Right hindlimb (tissue), 1 donor: Measurements from ENCODE around the gene TPPP3.

Experiments
- DNase-seq: peaks from one replicate; pipeline ENCODE4 v3.0.0-alpha.2; 2018

Gene TPPP3

DNA sequence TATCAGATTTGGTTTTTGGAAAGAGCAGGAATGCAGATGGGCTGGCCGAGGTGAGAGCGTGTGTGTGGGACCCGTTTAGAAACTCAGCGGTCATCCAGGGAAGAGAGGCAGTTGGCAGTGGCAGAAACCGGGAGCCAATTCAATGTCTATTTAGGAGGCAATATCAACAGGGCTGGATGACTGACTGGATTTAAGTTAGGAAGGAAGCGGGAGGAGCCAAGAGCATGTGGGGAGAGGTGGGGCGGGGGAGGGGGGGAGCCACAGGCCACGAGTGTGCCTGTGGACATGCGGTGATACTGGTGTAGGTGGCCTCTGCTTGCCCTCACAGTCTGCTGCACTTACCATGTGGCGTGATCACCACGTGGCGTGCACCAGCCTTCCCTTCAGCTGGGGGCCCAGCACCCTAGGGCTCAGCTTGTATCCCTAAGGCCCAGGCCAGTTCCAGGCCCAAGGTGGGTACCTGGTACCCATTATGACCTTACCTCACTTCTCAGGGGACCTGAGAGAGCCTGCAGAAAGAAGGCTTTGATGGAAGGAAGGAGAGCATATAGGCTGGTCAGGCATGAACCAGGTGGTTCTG, 10.8 kb upstream of the TPPP3 start:
- no peak for DNase-seq

DNA sequence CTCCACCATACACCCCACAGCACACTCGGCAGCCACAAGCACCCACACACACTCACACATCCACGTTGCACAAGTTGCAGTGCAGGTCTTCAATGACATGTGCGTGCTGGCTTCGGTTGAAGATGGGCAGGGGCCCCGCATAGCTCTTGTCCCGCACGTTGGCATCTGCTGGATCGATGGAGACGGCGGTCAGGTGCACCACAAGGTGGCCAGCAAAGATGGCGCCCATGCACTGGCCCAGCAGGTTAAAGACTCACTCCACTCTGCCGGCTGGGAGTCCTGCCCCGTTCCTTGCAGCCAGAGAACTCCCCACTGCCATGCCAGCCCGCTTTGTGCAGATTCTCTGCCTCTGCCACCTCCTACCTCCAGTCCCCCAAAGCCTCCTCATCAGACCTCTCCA, 7.6 kb upstream of the TPPP3 start:
- DNase-seq: no peak

DNA sequence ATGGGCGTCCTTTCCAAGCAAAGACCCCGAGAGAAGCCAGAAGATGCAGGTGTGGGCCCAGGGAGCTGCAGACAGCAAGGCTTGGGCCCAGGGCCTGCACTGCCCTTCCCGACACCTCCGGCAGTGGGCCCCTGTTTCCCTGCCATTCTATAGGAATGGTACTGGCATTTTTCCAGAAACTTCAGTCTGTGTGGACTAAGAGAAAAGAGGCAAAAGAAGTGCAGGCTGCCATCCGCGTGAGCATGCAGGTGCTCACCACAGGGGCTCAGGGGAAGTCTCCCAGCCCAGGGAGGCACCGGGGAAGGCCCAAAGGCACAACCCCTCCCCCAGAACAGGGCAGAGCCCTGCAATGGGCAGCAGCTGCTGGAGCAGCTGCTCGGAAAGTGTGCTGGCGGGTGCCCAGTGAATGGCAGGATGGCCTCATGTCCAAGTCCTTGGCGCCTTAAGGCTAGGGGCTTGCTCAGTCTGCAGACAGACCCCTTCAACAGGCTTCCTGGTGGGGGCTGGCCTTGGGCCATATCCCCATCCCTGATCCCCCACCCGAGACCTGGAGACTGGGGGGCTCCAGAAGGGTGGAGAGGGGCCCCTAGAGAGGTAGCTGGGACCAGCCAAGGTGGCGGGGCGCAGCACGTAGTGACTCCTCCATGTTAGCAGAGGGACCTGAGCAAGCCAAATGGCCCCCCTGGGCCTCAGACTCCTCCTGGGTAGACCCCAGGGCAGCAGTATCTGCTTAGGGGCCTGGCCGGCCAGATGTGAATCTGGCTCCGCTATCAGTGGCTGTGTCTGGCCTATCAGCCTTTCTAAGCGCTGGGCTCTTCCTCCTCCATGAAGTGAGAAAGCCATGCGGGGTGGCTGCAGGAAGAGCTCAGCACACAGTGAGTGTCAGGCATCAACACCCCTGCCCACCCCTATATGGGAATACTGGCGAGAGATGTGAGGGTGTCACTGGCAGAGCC, 6.7 kb upstream of the TPPP3 start:
- peak; percentile 84 for DNase-seq

DNA sequence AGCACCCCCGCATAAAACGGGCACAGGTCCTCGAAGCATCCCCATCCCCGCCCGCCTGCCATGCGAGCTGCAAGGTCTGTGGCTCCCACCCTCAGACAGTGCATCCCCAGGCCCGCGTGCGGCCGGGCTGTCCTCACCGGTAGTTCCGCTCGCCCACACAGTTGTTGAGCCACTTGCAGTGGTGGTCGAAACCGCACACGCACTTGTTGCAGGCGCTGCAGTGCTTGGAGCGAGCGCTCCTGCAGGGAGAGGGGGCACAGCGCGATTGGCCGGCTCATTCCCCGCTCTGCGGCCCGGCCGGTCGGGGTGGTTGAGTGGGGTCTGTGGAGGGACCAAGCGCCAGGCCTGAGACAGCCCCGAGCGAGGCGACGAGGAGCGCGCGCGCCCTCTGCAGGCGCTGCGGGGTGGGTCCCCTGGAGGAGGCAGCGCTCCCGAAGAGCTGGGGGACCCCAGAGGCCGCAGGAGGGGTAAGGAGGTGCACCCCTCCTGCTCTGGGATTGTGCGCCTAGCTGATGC, 6.0 kb upstream of the TPPP3 start:
- peak; percentile 65 for DNase-seq

DNA sequence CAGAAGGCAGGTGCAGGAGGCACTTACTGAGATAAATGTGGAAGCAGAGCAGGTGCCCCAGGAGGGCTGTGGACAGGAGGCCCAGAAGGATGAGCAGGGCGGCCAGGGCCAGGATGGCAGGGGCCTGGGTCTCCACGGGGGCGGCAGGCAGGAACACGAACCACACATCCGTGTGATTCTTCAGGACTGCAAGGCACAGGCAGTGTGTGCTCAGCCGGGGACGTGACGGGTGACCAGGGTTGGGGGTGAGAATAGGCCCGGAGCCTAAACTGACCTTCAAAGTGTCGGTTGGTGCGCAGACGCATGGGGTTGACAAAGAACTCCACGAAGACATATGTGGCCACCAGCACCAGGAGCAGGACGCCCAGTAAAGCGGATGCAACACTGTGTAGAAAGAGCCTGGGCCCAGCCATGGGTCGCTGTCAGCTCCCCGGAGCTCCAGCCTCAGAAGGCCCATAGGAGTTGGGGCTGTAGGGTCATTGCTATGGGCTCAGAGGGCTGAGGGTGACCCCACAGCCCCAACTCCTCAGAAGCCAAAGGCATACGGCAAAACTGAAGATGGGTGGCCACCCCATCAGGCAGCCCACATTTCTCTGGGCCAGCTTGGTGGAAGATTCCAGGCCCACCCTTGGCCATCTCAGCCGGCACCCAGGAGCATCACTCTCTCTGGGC, 5.4 kb upstream of the TPPP3 start:
- DNase-seq: no peak

DNA sequence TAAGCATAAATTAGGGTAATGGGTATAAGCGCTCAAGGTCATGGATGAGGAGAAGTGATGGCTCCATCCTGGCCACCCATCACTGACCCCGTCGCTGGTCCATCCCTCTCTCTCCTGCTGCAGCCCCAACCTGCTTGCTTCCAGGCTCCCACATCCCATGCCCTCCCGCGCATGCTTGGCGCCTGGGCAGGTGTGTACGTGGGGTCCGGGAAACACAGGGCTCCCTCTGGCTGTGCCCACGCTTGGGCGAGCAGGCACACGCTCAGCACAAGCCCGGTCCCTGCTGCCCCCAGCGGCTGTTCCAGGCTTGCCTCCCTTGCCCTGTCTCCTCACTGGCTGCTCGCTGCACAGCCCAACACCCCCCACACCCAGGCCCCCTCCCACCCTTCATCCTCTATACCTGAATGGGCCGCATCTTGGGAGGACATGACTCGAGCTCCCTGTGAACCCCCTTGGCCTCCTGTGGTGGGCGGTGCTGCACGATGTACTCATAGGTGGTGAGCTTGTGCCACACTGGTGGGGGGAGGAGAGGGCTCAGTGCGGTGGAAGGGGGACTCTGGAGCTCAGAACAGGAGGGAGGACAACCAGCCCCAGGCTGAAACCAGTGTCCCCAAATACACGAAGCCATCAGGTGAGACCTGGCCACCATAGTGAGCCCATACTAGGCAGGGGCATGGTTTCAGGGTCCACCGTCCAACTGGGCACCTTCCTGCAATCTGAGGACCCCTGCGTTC, 4.7 kb upstream of the TPPP3 start:
- no peak for DNase-seq

DNA sequence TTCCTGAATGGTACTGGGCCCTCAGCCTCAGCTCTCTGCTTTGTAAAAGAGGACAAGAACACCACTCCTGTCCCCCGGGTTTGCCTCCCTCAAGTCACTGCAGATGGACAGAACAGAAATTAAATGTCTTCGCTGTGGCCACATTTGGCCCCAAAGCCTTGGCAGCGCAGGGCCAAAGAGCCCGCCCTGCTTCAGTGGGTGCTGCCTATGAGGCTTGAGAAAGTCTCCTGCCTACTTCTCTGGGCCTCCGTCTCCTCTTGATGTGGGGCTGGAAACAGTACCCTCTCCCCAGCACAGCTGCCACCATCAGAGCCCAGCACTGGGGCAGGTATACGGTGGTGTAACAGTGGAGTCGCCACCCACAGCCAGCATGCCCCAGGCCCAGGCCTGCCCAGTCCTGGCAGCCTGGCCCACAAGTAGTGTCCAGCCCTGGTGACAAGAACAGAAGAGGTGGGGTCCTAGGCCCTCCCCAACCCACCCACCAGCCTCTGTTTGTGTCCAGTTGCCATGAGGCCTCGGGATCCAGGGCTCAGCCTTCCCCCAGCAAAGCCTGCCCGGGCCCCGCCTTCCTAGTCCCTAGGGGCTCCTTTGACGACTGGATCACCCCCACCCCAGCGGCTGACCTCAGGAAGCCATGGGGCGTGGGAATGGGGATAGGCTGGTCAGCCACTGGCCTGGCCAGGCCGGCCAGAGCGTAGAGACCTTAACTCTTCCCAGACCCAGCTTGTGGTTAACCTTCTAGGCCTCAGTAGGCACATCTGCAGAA, 3.9 kb upstream of the TPPP3 start:
- peak; percentile 65 for DNase-seq

DNA sequence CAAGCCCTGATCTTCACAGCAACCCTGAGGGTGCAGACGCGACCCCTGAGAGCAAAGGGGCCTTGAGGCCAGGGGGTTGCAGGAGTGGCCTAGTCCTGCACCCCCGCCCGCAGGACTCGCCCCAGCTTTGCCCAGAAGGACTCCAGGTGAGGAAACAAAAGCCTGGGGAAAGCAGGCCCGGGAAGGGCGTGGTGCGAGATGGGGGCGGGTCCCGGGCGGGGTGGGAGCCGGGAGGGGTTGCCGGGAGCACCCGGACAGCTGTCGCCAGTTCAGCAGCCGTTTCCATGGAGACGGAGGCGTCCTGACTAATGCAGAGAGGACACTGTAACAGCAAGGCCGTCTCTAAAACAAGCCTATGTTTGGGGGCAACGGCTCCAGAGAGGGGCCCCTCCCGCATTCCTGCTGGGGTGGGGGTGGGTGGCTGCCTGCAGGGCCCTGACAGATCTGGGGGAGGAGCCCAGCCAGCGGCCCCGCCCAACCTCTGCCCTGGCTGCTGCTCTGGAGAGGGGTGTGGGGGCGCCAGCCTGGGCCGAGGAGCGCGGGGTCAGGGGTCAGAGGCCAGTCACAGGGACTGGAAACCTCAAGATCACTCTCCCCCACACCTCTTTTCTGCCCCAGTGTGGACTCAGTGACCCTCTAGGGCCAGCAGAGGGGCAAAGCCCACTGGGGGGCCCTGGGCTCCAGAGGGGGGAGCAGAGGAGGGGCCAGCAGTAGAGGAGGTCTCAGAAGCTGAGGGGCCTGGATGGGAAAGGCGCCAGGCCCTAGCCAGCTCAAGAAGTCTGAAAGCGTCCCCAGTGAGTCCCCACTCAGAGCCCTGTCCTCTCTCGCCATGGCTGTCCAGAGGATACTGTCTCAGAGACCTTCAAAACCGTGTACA, 3.1 kb upstream of the TPPP3 start:
- peak; percentile 94 for DNase-seq

DNA sequence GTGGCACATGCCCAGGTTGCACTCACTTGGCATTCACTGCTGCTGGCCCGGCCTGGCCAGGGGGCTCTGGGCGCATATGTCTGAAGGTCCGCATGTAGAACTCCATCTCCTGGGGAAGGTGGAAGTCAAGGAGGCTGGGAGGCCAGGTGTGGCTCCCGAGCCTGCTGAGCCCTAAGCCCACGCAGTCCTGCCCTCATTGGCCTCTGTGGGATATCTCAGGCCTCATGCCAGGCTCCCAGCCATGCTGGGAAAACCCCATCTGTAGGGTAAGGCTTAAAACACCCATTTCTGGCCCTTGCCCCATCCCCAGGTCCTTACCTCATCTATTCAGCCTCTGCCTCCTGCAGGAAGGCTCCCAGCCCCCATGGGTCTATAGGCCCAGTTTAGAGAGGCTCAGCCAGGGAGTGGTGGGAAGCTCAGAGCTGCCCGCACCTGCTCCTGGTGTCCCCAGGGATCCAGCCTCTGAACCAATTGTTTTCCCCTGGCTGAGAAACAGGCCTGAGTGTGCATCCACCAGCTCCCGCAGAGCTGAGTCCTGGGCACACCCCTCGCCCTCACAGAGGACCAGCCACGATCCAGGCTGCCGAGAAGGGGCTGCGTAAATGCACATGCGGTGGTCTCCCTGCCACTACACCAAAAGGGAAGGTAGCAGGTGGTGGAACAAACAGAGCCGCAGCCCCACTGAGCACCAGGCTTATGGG, 2.3 kb upstream of the TPPP3 start:
- DNase-seq: peak; percentile 55

DNA sequence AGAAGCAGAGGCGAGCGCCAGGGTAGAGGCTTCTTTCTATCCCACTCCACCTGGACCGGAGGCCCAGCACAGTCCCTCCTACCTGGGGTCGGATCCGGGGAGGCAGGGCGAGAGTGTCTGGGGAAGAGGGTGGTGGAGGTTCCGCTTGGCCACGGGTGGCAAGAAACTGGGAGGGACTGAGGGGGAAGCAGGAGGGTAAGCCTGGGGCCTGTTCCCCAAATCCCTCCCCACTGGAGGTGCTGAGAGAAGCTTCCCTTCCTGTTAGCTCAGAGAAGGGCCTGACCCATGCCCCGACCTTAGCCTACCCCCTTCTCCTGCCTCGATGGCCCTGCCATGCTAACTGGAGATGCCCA, 1.8 kb upstream of the TPPP3 start:
- no peak for DNase-seq

DNA sequence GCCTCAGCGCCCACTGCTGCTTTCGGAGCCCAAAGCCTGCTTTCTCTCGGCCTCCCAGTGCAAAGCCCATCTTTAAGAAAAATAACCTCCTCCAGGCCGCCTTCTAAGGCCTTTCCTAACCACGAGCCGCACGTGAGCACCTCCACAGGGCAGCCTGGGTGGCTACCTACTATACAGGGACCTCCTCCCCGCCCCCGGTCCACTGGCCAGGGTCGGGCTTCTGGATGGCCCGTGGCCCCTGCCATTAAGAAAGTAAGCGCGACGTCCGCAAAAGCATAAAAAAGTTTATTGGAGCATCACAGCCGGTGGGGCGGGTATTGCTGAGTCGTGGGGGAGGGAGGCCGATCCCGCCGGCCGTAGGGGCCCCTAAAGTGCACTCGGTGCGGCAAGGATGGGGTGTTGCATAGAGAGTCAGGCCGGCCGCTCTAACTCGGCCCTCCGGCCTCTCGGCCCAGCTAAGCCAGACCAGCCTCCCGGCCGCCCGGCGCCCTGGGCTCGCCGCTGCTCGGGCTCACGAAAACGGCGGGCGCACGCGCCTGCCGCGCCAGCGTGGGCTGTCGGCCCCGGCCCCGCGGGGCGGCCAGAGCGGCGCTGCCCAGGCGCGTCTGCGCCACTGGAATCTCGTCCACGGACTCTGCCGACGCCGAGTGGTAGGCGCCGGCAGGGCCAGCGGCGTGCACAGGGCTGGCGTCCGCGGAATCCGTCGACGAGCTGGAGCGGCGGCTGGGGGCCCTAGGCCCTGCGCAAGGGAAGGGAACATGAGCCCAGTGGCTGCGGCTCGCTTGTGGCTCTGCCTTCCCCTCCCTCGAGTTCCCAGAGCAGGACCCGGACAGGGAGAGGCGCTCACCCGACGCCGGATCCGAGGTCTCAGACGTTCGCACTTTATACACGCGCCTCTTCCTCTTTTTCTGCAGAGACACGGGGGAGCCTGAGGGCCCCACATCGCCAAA, 1.1 kb upstream of the TPPP3 start:
- DNase-seq: peak; percentile 53

DNA sequence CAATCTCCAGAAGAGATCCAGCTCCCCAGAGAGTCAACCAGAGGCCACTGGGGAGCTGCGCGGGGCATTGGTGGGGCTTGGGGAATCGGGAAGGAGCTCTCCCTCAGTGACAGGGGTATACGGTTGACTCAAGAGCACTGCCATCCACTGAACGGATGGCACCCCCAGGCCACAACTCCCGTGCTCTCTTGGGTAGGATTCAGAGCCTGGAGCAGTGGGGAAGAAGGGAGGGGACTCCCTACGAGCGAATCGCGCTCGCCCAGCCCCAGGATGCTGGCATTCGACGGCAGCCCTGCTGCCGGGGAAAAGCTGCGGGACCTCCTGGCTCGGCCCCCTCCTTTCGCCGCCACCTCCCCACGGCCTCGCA, 473 bp upstream of the TPPP3 start:
- DNase-seq: no peak

DNA sequence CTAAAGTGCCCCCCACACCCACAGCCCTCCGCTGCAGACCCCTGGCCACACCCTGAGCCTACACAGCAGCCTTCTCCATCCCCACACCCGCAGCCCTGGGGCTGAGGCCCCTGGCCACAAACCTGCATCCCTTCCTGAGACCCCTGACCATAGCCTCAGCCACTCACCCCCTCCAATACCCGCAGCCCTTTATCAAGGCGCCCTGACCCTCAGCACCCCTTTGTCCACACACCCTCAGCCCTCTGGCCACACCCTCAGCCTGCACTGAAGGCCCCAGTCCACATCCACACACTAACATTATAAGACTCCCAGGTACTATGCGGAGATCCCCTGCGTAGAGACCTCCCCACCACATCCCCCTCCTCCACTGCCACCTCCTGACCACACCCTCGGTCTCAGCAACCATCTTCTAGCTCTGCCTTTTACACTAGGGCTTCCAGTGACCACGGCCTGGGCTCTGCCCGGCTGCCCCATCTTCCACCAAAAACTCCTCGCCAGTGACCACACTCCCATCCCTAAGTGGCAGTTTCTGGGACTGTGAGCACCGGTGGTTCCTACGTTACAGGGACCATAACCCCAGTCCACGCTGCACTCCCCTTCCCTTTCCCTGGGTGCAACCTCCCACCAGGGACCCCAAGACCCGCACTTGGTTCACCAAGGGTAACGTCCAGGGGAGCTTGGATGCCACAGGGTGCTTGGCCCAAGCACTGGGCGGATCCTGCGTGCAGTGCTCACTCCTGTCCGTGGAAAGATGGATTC, 818 bp downstream of the TPPP3 start:
- DNase-seq: no peak

DNA sequence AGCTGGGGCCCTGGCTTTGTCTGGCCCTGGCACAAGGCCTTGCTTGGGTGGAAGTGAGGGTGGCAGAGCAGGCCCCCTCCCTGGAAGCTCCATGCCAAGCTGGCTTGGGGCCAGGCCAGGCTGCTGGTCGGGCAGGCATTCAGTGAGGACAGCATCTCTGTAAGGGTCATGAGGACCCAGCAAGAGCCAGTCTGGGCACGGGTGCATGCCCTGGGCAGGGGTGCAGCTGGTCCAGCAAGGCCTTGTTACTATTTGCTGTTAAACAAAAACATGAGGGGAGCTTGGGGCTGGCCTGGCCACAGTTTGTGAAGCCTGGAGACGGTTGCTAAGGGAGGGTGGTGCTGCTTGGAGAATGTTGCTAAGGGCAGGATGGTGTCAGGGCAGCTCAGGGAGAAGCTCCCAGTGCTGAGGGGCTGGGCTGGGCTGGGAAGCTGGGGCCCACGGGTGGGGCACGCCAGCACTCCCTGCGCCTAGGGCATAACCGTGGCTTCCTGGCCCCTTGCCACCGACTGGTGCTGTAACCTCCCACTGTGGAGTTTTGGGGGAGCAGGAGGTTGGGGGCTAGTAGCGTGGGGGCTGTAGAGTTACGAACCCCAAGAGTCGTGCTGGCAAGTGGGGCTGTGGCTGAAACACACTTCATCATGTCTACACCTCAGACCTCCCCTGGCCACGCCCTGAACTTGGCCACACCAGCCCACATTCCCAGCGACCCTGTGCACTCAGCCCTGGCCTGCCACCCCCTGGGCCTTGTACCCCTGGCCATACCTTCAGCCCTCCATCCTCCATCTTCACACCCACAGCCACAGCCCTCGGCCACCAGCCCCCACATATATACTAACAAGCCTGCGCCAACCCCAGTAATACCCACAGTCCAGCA, 1.6 kb downstream of the TPPP3 start:
- DNase-seq: peak; percentile 69

DNA sequence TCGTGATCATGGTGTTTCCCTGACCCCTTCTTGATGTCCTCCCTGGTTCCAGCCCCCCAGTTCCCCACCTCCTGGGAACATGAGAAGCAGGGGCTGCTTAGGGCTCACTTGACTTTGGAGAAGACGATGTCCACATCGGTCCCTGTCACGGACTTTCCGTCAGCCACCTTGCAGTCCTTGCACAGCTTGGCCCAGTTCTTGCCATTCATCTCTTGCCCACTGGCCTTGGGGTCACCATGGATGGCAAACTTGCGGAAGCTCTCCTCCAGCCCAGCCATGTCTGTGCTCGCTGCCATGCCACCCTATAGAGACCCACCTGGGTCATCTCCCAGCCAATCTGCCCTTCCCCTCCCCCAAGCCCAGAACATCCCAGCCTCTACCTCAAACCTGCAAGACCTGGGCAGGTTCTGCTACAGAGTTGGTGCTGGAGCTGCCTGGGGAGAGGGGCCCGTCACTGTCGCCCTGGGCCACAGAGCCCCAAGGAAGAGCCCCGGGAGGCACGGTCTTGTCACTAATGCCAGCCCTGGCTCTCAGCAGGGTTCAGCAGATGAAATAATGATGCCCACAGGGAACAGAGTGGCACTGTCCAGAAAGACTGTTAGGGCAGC, 2.4 kb downstream of the TPPP3 start:
- DNase-seq: no peak

DNA sequence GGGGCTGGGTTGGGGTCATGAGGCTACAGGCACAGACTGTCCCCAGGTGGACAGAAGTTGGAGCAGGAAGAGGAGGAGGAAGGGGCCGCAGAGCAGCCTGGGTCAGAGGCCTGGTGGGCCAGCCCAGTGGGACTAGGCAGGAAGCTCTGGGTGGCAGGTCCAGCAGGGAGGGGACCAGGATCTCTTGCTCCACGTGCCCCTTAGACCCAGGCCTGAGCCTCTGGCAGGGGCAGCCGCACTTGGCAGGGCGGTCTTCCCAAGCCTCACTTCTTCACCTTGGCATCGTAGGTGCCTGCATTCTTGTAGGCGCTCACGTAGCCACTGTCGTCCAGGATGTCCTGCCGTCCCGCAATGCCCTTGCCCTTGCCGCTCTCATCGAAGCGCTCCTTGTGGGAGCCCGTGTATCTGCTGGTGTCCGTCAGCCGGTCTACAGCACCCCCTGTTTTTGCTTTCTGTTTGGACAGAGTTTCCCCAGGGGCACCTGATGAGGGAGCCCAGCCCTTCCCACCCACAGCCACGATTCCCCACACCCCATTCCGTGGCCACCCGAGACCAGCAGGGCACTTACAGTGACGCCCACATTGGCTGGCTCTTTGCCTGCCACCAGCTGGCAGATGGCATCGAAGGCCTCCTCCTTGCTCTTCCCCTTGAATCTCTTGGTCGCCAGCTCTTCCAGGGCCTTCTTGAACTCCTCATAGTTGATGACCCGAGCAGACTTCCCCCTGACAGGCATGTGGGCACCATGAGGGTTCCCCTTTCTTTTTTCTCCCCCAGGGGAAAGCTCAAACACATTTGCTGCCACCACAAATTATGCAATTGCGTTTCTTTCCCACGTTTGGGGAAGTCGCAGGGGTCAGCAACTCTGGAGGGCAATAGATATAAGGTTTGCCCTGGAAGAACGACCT, 3.1 kb downstream of the TPPP3 start:
- peak; percentile 50 for DNase-seq
